CD4-positive, alpha-beta T cell treated with Interleukin-17A for 4 hours (primary cell): Measurements from ENCODE around the gene RIT1.

ENCODE experiments used
- DNase-seq: peaks from one replicate; pipeline ENCODE4 v3.0.0-alpha.2; 2020; ENCODE audit warnings: mixed read lengths

RIT1 gene

GRCh38 chr1:155850345-155850744 lies 60.8 kb downstream of the RIT1 start:
- no peak for DNase-seq

- no peak for DNase-seq
These were observed 63.2 kb downstream of the RIT1 start for GRCh38 chr1:155847823-155848529.
